HG02884 (cell line): Measurements from ENCODE around the gene PRRC1.

Experiments used
- ATAC-seq: cut with Tn5 transposase; IDR thresholded peaks from one replicate; pipeline ENCODE4 v1.9.1; 2021; ENCODE audit warnings: mild to moderate bottlenecking, moderate library complexity; ENCODE audit not compliant: unreplicated experiment

PRRC1 gene

GRCh38 chr5:127517480-127518318, at the start of gene PRRC1:
TSS of gene PRRC1 (plus strand) at chr5:127517640. CDS start at chr5:127523480, 5,840 bp downstream.
- ATAC-seq = peak; percentile 84

GRCh38 chr5:127471211-127471610, 46.2 kb upstream of the PRRC1 start:
- no peak for ATAC-seq

GRCh38 chr5:127472700-127473099, 44.7 kb upstream of the PRRC1 start:
- ATAC-seq = no peak

- no peak for ATAC-seq
Measured at GRCh38 chr5:127486471-127486870, 31.0 kb upstream of the PRRC1 start.

GRCh38 chr5:127492854-127493738, 24.3 kb upstream of the PRRC1 start:
- peak; percentile 78 for ATAC-seq

- ATAC-seq = no peak
Measured at GRCh38 chr5:127498548-127498947, 18.9 kb upstream of the PRRC1 start.

GRCh38 chr5:127505905-127506304, 11.5 kb upstream of the PRRC1 start:
- no peak for ATAC-seq

GRCh38 chr5:127506616-127507015, 10.8 kb upstream of the PRRC1 start:
- no peak for ATAC-seq

GRCh38 chr5:127508644-127509373, 8.6 kb upstream of the PRRC1 start:
- ATAC-seq = no peak

- ATAC-seq = no peak
Measured at GRCh38 chr5:127513408-127513970, 4.0 kb upstream of the PRRC1 start.

- no peak for ATAC-seq
Measured at GRCh38 chr5:127514816-127515215, 2.6 kb upstream of the PRRC1 start.

GRCh38 chr5:127515693-127516440, 1.6 kb upstream of the PRRC1 start:
- no peak for ATAC-seq

- ATAC-seq = peak; percentile 28
Measured at GRCh38 chr5:127517110-127517479, 345 bp upstream of the PRRC1 start.

GRCh38 chr5:127518319-127518621, 830 bp downstream of the PRRC1 start:
- peak; percentile 26 for ATAC-seq

GRCh38 chr5:127519527-127519926, 2.1 kb downstream of the PRRC1 start:
- ATAC-seq = no peak

- ATAC-seq = no peak
Measured at GRCh38 chr5:127521138-127521770, 3.8 kb downstream of the PRRC1 start.

GRCh38 chr5:127525181-127525580, 7.7 kb downstream of the PRRC1 start:
- no peak for ATAC-seq

- ATAC-seq = no peak
Measured at GRCh38 chr5:127529904-127530682, 12.7 kb downstream of the PRRC1 start.

- ATAC-seq = no peak
Measured at GRCh38 chr5:127536687-127537086, 19.2 kb downstream of the PRRC1 start.
